ENCODE results near the gene GCSAM.
A peak's percentile ranks its signal among the peaks of the same experiment; 100 is the strongest.

Gene GCSAM

DNA sequence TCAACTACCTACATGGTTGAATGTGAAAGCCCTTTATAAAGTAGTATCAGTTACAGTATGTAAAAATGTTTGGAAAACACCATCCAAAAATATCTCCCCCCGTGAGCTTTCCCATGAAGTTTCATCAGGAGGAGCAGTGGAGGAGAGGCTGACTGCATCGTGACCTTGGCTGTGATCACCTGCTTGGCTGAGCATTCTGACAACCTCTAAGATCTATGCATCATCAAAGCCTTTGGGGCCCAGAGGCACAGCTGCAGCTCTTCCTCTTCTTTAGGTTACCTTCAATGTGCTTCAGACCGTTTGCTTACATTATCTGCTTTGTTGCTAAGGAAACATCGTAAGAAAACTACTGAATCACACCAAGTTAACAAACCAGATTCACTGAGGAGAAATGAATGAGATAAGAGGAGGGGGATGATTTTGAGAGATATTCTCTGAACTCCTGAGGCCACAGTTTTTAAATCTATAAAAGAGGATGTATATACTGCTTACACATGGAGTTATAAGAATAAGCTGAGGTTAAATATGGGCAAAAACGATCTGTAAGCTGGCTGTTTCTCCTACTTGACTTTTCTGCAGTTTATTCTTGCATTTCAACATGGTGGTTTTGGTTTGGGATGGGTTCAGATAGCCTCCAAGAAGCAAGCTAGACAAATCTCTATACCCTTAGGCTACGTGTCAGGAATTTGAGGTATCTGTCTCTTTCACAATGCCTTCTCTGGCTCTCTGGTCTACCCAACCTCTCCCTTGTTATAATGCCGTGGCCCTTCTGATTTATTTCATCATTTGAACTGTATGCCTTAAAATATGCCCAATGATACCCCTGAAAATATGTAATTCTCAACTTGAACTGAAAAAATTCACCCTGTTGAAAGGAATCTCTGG is 4.0 kb downstream of the GCSAM start:
- peak; percentile 34 for DNase-seq

DNA sequence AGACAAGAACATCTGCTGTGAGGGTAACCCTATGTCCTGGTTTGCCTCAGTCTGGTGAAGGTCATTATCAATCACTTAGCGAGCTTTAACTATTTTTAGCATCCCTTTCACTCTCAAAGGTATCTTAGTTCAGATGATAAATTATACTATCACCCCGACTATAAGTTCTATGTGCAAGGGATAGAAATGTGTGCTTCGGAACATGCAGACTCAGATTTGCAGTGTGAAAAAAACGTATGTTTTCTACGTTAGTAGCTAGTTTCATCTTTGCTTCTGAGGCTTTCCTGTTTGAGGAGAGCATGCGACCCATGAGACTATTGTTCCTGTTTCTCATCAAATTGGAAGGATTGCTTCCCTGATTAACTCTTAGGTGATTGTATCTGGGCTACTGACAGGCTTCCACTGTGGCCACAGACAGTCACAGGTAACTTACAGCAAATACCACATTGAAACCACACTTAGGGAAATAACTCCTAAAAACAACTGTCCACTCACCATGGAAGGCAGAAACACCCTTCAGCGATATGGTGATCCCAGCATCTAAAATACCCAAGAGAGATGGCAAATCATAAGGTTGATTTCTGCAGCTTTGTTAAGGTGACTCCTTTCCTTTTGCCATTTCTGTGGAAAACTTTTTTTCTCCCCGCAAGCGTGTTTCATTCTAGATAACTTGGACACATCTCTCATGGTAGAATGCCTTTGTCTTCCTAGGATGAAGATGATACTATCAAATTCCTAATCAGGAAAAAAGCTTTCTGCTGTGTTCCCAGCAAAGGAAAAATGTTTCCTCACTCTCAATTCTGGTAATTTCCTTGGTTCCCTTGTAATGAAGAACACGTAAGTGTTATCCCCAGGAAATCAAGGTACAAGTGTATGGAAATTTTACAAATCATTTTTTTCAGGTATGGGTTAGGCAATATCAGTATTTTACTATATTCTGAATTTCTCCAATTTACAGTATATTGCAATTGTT is 5.2 kb downstream of the GCSAM start:
- no peak for DNase-seq

DNA sequence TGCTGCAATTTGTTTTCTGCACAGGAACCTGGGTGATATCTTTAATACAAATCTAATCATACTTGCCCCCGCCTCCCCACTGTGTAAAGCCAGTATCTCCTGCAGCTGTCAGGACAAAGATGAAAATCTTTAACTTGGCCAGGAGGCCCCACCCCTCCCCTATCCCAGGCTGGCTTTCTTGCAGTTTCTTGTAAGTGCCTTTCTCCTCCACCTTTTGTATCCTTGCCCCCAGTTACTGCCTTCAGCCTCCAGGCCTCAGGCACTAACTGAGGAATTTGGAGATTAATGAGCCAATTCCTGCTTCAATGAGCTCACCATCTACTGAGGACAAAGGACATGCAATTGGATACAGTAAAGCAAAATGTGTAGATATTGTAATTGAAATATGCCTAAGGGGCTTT is 6.5 kb downstream of the GCSAM start:
- no peak for DNase-seq

DNA sequence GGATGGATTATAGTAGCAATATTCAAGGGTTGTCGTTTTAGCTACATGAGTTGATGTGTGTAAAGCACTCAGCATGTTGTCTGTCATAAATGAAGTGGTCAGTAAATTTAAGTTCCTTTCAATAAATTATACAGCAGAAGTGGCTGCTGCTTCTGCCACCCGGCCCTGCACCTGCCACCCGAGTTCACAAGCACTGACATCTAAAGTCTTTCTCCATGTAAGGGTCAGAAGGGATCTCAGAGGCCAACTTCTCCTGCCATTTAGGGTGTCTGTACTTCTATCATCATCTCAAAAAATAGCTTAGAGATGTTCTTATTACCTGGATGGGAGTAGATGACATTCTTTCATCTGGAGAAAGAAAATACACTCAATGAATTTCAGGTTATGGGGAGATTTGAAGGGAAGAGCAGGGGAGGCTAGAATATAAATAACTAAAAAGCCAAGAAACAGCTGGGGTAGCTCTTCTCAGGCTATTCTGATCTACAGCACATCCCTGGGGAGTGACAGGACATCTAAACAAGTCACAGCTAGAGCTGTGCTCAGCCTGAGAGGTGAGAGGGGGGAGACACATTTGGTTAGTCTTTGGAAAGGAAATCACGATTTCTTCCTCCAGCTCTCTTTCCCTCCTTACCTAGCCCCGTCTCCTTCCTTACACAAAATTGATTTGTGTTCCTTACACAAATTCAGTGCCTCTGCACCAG is 8.0 kb downstream of the GCSAM start:
- DNase-seq: no peak

DNA sequence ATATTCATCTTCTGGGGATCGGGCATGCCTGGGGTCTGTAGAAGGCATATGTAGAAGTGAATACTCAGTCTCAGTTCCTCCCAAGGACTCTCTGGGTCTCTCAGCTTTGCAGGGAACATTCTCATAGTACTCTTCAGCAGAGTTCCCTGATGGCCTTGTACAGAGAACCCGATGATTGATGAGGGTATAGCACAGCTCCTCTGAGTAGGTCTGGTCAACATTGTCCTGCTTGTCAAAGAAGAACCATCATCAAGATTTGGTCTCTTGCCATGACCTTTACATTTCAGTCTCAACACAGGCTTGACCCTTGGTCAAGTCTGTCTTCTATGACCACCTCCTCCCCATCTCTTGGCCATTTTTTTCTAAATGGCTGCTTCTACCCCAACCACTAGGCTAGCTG is 9.5 kb downstream of the GCSAM start:
- no peak for DNase-seq

DNA sequence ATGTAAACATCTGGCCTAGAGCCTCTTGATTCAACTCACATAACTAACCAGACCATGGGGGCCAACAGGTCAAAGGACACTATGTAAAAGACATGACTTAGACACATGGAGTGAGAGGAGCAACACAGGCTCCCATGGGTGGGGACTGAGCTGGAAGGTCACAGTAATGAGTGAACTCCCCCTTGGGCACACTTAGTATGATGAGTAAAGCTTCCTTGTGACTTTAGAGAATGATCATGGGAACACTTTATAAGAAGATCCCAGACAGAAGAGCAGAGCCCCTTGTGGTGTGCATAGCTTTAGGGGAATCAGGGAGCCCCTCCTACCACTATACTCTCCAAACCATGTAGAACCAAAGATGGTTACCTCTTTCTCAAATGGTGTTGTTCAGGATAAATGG is 10.2 kb downstream of the GCSAM start:
- DNase-seq: no peak

DNA sequence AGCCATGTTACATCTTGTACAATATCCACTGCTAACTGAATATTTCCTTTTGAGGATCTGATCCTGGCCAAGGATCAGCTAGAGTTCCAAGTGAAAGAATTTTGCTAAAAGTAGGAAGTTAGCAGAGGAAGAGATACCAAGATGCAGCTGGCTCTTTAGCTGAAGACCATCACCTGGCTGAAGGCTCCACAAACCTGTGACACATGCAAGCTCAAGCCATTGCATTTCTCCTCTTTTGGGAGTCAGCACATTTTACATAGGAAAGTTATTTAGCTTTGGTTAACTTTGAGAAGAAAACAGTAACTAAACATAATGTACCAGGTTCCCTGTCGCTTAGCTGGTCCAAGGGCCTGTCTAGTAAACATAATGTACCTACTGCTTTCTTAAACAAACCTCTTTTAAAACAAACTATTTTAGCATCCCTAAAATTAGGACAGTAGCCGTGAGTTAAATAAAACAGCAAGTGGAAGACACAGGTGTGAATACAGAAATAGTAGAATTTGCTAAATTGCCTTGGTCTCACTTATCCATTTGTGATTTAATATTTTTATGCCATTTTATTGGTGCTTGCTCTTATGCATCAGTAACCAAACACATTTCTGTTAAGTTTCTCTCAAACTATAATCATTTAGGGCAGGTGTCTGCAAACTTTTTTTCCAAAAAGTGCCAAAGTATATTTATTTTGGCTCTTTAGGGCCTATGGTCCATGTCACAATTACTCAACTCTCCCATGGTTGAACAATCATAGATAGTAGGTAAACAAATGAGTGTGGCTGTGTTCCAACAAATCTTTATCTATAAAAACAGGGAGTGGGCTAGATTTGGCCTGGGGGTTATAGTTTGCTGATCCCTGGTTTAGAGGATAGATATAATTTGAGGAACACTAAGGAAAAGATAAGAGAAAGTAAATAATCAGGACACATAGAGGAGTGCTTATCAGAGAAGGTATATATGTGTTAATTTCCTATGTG is 11.2 kb downstream of the GCSAM start:
- DNase-seq: no peak

DNA sequence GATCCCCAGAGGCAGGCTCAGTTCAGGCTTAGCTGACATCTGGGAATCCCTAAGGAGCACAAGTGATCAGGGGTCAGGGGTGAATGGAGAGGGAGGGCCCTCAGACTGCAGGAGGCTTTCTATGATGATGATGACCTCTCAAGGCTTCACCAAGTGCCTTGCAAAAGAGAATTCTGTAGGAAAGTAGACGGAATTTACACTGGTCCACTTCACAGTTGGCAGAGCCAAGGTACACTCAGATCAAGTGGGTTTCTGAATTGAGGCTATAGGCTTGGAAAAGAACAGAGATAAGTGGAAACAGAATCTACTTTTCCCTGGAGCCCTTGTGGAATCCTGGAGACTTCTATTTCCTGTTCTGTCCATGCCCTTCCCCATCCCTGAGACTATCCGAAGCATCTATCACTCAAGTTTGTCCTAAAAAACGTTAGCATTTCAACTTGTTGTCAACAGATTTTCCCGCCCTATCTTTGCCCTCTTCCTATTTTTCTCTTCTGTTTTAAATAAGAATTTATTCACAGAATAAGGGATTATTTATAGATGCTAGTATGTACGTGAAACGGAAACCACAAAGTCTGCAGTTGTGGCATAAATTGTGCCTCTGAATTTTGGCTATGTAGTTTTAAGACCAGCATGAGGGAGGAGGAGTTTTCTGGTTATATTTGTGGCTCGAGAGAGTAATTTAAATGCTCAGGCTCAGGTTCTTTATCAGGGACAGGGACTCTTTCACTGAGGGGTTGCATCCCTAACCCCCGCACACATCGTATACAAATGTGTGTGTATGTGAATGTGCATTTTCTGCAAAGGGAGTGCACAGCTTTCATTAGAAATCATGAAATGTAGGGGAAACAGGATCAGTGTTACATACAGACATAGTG is 12.8 kb downstream of the GCSAM start:
- DNase-seq: no peak

DNA sequence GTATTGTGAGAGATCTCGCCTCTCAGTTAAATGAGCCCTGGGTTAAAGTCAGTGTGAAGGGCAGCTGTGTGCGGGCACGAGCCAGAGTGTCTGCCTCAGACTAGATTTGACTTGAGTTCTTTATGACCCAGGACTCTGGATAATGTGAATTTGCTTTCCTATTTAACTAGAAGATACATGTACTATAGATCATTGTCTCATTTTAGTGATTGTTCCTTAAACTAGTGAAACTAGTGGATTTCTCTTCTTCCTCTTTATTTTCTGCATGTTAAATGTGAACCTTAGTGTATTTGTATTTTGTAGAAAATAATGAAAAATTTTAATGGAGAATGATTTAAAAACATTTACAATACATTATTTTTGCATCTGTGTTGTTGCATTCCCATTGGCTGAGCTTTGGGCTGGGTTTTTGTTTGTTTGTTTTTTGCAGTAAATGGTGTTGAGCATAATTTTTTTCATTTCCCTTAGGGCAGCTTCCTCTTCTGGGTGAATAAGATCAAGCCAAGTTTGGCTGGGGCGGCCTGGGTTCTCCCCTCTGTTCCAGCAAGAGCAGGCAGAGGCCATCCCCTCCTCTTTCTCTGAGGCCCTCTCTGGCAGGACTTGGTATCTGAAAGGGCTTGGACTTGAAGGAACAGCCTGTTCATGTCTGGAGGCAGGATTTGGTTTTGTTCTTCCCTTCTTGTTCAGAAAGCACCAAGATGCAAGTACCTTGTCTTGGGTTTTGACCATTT is 15.0 kb downstream of the GCSAM start:
- DNase-seq: no peak

DNA sequence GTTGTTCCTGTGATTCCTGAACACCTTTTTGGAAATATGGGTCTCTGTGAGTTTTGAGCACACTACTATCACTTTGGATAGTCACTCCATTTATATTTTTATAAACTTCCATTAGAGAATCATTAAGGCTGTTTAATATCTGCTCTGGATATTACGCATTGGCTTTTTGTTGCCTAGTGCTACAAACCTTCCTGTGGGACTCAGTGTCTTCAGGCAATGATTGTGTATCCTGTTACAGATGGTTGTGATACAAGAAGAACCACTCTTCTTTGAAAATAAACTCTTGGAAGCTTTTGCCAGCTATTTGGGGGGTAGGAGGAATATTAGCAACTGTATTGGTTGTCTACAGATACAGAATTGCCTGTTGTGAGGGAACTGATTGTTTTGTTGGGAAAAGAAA is 15.6 kb downstream of the GCSAM start:
- no peak for DNase-seq

DNA sequence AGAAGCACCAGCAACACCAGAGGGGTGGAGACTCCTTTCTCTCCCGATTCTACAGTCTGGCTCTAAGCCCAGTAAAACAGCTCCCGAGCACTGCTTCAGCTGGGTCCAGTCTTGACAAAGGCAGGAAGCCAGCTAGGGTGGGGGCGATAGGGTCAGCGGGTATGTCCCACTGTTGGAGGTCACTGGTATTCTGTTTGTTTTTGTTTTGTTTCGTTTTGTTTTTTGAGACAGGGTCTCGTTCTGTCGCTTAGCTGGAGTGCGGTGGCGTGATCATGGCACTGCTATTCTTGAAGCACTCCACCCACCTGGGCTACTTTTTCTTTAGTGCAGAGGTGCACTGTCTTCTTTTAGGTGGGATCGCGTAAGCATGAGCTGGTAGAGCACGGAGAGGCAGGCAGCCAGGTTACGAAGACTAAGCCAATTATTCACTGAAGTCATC is 16.3 kb downstream of the GCSAM start:
- no peak for DNase-seq

DNA sequence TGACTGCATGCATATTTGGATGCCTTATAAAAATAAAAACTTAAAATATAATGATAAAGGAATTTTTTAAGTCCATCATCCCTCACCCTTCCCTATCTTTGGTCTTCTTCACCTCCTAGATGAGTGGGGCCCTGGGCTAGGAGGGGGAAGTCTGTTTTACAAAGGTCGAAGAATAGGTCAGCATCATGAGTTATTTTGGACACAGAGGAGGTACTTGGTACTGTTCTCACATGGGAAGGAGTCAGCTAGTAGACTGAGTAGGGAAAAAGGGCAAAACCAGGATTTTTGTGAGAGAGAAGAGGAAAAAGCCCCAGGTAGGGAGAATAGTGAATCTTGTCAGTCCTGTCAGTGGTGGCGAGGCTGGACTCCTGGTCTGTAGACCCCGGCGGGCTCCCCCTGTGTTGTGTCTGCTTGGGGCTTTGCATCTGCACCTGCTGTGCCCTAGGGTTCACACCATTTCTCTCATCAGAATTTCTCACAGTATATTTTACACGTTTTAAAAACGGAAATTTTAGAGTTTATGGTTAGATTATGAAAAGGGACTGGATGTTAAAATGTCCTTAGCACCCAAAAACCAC is 17.2 kb downstream of the GCSAM start:
- no peak for DNase-seq

DNA sequence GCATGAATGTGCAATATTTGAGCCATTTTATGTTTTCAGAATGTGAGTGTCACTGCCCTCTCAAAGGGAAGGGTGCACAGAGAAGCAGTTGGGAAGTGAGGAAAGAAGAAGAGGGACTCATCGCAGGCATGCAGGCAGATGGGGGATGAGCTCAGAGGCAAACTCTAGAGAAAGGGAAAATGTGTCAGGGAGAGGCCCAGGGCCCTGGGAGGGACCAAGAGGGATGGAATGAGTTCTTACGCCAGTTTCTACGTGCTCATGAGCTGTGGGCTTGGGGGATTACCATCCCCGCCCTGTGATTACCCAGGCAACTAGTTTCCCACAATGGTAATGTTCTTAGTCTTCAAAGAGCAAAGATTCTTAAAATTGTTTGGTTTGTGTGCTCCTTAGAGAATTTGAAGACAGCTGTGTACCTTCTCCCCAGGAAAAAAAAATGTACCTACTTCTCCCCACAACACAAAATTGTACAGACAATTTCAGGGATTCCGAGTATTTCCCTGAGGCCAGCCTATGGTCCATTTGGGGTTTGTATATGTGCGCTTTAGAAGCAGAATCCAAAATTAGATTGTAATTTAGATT is 17.8 kb downstream of the GCSAM start:
- no peak for DNase-seq

DNA sequence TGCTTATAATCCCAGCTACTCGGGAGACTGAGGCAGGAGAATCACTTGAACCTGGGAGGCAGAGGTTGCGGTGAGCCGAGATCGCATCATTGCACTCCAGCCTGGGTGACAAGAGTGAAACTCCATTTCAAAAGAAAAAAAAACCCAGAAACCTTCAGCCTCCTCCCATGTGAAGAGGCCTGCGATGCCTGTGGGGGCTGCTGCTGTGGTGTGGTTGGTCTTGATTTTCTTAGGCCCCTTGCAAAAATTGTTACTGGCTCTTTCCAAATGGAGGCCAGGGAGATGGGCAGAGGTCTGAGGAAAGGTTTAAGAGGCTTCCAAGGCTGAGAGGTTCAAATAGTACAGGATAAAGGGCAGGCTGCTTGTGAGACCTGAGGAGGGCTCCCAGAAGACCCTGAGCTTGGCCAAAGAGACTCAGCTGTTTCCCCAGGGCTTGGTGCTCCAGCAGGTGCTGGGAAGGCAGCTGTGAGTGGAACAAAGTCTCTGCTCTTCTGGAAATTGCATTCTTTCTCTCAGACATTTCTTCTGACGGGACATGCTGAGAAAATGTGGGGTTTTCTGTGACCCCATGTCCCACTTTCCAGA is 18.4 kb downstream of the GCSAM start:
- no peak for DNase-seq

DNA sequence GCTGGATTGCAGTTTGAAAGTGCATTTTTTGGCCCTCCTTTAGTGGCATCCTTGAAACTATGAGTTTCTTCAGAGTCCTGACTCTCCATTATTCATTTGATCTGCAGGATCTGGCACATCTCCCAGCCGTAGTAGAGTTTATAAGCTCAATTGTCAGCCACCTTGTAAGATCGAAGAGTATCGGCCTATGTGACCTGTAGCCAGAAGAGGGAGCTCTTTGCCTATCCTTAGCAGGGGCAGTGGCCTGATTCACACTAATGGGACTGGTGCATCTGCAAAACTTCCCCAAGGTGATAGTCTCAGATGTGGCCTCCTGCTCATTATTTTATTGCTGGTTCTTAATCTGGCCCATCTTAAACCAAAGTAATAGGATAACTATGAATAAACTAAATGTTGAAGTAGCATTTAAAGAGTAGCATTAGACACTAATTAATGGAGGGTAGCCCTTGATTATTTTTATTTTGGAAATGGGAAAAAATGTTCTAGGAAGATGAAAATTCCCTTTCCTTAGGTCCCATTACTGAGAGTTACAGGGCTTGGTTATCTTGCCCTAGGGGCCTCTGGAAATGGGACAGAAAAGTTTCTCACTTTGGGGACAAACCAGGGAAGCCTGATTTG is 21.2 kb downstream of the GCSAM start:
- peak; percentile 43 for DNase-seq

DNA sequence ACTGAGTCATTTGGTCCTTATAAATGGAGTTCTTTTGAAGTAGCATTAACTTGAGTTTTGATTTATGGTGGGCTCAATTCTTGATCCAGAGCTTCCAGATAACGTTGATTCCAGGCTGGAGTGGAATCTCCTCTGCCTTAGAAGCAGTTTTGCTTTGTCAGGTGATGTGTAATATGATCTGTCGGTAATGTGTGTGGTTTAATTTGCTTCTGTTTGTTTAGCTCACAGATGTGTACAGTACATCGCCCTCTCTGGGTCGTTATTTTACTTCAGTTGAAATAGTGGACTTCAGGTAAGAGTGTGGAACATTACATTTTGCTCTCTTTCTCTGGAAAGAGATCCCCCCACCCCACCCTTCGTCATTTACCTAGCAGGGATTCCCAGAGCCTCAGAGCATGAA is 23.7 kb downstream of the GCSAM start:
- no peak for DNase-seq

DNA sequence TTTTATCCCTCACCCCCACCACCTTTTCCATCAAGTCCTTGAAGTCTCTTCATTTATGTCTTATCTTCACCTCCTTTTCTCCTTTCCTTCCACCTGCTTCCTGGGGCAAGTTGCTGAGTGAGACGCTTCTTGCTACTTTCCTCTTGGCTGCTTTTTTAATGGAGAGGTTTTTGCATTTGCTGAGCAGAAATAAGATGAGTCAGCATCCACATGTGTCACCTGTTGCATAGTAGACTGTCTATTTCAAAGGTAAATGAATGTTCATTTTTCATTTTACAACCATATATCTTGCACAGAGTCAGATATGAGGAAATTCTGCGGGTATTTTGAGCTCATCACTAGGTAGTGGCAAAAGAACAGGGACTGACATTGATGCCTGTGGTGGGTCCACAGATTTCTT is 28.3 kb downstream of the GCSAM start:
- DNase-seq: no peak

DNA sequence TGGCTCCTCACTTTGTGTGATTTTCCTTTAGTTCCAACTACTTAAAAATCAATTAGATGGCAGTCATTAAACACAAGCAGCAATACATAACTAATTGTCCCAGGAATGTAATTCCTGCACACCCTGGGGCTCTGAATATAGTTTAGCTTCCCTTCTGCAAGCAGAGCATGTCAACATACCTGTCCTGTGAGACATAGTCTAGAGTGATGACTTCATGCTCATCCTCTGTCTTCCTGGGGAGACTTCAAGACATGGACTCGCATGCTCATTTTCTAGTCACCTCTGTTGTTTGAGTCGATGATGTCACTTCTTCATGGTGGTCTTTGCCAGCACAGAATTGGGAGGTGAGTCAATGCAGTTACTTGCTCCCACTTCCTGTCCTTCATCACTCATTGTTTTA is 31.1 kb downstream of the GCSAM start:
- DNase-seq: no peak

DNA sequence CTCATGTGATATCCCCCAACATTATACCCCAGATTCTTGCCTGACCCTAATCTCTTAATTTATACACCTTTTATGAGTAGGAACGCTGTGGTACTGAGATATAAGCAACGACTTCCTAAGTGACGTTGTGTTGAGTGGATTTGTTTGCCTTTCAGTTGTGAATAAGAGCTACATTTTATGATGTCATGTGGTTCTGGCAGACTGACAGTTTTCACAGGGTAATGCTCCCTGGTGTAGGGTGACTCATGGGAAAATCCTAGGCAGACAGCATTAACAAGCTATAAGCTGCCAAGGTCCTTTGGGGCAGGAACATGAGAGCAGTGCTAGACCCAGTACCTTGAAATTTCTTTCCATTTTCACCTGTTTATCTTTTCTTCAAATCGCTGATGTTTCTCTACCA is 35.7 kb downstream of the GCSAM start:
- no peak for DNase-seq
